Activated CD4-positive, alpha-beta T cell treated with anti-CD3 and anti-CD28 coated beads for 48 hours (primary cell): ENCODE results near the gene C2CD2.
"Not testable (repeated sequence)": the region's sequence is repeated elsewhere in the genome, so short reads cannot be mapped to it uniquely, and the experiment has no call there.

Experiments used
- DNase-seq: peaks from one replicate; pipeline ENCODE4 v3.0.0-alpha.2; 2020

C2CD2 gene

DNA sequence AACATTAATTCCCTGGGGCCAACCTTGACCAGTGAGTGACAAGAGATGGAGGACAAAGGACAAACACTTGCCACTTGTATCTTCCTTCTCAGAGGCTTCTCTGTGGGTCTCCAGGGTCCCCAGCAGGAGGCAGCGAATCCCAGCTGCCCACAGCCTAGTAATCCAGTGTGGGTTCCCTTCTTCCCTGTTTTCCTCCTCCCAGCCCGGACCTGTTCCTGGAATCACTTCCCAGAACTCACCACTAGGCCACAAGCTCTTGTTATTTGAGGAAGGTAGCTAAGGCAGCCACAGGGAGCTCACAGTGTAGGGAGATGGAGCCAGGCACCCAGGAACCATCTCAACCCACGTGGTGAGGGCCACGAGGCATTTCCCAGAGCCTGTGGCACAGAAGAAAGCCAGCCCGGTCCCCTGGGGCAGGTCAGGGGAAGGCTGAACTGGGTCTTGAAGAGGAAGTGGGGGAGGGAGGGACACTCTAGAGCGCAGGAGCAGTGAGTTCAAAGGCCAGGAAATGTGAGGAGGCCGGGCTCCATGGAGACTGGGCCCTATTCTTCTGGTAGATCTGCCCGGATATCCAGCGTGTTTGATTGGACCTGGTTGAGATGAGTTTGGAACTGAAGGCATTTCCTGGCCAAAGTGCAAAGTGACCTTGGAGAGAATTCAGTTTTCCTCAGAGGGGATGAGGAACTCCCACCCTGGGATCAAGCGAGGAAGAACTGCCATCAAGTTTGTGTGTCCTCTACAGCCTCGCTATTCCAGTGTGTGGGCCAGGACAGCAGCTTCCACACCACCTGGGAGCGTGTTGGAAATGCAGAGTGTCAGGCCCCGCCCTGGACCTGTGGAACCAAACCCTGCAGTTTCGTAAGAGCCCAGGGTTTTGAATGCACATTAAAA lies 20.3 kb upstream of the C2CD2 start:
- no peak for DNase-seq

- no peak for DNase-seq
These were observed 19.6 kb upstream of the C2CD2 start for GRCh38 chr21:41973427-41973831.

- no peak for DNase-seq
These were observed 18.8 kb upstream of the C2CD2 start for GRCh38 chr21:41972511-41973205.

- DNase-seq = no peak
These were observed 18.1 kb upstream of the C2CD2 start for GRCh38 chr21:41971891-41972290.

DNA sequence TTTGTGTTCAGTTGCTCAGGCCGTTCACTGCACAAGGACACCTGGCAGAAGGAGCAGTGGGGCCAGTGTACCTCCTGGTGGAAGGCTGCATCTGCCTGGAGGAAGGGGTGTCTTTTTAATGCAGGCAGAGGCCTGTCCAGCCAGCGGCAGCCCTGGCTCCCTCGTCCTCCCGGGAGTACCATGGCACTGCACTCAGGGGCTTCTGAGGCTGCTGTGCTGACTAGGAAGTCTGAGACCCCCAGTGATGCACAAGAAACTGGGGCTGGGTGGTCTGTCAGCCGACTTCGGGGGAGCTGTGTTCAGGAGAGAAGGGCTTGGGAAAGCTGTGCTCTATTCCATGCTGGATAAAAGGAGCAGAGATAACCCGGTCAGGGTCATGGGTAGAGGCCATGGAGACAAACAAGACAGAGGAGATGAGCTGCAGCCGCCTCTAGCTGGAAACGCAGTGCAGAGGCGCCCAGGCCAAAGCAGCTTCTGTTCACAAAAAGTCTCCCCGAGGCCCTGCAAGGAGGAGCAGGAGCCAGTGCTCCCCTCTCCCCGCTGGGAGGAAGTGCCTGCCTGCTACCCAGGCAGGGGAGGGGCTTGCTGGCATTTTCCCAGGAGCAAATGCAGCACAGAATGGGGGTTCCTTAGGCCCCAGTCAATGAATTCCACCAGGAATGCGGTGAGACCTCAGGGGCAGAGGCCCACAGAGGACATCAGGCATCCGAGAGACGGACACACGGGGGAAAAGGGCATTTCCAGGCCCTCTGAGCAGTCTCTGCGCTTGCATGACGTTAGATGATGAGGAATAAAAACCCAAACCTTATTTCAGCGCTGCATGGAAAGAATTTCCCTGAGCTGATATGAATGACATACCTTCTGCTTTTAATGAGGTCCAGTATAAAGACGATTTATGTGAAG lies 17.2 kb upstream of the C2CD2 start:
- no peak for DNase-seq

GRCh38 chr21:41970106-41970391 lies 16.2 kb upstream of the C2CD2 start:
- no peak for DNase-seq

DNA sequence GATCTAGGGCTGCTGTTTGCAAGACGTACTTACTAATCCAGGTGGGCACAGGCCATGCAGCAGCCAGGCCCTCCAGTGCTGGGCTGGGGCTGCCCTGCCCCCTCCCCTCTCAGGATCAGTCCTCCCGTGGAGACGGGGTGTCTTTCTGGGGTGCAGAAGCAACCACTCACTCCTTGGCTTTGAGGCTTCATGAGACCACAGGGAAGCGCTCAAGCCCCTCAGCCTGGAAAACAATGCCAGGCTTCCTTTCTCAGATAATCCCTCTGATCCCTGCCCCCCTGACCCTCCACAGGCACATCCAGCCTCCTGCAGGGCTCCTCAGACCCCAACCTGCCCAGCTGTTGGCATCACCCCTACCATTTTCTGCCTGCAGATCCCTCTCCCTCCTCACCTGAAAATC lies 13.9 kb upstream of the C2CD2 start:
- no peak for DNase-seq

DNA sequence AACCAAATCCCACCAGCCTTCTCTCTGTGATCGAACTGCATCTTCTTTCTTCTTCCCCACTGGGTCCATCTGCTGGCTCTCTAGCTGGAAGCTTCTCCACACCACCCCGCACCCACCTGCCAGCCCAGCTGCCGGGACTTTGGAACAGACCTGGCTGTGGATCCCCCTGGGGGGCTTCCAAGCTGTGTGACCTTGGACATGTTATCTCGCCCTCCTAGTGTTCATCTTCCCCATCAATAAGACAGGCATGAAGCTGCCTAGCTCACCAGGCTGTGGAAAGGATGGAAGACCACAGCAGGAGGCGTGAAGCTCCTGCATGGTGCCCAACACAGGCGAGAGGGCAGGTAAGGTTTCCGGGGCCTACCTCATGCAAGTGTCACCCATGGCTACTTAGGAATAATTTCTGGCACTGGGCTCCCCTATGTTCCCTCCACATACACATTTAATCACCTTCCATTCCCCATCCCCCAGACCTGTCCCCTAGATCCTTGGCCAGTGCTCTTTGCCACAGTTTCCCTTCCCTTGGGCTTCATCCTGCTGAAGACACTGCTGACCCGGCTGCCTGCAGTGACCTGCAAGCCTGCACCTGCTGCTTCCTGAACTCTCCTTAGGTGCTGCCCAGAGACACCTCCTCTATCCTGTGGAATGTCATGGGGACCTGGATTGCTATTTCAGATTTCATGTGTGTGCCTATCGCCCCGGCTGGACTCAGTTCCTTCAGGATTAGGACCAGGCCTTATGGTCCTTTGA lies 13.2 kb upstream of the C2CD2 start:
- no peak for DNase-seq

DNA sequence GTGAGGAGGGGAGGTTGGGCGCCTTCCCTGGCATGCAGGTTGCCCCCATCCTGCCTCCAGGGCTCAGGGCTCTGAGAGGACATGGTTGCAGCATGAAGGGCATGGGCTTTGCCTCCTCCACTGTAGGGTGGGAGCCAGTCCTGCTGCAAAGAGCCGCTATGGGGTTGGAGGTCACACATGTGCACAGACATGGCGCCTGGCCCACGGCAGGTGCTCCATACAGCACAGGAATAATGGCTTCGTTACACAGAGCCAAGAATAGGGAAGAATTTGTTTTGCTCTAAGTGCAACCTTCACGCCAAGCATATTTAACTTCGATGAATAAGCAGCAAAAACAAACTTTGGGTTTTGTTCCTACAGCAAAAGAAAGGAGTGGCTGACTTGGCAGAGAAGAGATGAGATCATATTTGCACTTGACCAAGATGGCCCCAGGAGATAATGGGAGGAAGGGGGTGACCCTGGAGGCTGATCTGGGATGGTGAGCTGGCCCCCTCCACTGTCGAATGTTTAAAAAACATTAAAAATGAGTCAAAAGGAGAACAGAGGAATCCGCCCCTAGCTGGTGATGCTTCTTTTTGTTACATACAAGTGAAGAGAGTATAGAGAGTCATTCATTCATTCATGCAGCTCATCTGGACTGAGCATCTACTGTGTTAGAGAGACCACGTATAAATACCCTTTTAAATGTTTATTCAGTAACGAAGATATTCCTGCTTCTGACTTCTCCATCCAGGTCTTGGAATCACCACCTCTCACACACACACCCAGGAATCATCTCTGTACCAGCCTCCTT lies 12.4 kb upstream of the C2CD2 start:
- no peak for DNase-seq

DNA sequence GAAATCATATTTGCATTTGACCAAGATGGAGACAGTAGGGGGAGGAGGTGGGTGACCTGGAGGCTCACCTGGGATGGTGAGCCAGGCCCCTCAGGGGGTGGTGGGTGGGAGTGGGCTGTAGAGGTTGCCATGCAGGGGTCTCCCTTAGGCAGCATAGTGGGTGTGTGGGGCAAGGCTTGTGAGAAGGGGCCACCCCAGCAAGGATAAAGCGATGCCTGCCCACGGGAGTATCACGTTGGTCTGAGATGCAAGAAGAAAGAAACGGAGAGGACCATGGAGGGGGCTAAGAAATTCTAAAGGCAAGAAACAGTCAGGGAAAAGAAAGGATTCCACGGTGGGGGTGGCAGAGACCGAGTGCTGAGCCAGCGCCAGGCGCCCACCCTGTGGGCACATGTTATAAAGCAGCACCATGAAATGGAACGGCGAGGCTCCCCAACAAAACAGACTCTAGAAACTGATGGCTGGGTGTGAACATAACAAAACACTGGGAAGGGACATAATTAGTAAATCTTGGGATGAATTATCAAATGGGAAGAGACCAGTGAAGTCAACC lies 11.7 kb upstream of the C2CD2 start:
- DNase-seq = no peak

GRCh38 chr21:41965045-41965444 lies 11.2 kb upstream of the C2CD2 start:
- DNase-seq = no peak

GRCh38 chr21:41964171-41964570 lies 10.4 kb upstream of the C2CD2 start:
- no peak for DNase-seq

- DNase-seq = no peak
These were observed 8.7 kb upstream of the C2CD2 start for GRCh38 chr21:41962425-41962966.

DNA sequence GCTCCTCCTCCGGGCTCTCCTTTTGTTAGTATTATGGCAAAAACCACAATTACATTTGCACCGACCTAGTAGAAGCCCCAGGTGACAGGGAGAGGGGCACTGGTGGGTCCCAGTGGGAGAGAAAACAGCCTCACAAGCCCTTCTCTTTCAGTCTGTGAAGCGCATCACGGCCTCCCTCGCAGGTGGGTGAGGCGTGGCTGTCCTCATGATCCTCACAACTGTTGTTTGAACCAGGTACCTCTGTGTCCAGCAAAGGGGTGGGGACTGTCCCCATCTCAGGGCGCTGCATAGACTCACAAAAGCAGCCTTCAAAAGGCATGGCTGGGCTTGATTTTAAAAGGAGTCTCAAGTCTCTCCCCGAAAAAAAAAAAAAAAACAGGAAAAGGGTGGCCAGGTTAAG lies 7.9 kb upstream of the C2CD2 start:
- no peak for DNase-seq

GRCh38 chr21:41961282-41961701 lies 7.5 kb upstream of the C2CD2 start:
- DNase-seq = no peak

GRCh38 chr21:41960386-41960785 lies 6.6 kb upstream of the C2CD2 start:
- DNase-seq = no peak

- not testable (repeated sequence) for DNase-seq
These were observed 5.9 kb upstream of the C2CD2 start for GRCh38 chr21:41959697-41960096.

- DNase-seq = no peak
These were observed 5.2 kb upstream of the C2CD2 start for GRCh38 chr21:41958886-41959563.

DNA sequence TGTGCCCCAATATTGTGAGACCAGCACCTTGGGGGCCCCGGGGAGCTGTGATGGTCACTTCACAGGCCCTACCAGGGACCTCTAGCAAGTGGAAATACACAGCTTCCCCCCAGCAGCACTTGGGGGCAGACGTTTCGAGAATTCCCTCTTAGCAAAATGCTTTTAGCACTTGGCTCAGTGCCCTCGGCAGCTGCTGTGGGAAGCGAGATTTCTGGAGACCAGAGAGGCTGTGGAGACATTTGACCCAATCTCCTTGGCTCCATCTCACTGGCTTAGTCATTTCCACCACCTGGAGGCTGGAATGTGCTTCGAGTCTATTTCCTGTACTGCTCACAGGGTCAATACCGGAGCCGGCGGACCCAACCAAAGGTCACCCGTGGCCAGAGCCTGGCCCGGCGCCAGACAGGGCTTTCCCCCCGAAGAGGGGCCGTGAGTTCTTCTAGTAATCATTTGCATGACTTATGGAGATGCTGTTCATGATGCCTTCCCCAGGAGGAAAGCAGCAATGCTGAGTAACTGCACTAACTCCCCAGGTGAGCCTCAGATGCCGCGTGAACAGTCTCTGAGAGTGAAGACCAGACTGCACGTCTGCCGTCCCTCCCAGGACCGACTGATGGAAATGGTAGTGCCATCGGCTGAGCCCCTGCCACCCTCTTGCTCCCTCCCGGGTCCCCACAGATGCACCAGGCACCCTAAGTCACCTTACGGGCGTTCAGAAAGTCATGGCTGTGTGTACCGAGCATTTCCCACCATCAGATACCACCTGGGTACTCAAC lies 4.4 kb upstream of the C2CD2 start:
- no peak for DNase-seq
